GOT3 (cell line): ENCODE data around the gene ULK1.

Experiments
- DNase-seq: peaks from one replicate; lab custom pipeline; 2025; ENCODE audit warnings: mixed read lengths; lab: John Stamatoyannopoulos, UW

Gene ULK1

DNA sequence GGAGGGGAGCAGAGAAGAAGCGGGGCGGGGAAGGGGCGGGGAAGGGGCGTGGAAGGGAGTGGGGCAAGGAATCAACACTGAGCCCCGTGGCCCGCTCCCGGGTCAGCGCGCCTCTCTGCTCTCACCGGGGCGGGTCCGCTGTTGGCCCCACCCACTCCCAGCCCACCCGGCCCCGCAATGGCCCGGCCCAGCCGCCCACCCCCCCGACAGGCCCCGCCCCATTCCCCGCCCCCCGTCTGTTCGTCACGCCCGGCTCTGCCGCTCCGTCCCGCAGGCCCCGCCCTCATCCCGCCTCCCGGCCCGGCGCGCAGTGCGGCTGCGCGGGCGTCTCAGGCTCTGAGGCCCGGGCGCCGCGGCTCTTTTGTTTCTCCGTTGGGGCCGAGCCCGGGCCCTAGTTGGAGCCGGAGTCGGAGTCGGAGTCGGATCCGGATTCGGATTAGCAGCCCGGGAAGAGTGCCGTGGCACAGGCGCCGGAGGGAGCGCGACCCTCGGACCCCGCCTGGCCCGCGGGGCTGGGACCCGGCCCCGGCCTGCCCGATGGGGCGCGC is at the start of gene ULK1:
Gene ULK1 (plus strand): TSS at position 310 of the 548 bp plus-strand sequence. CDS start 380 bp downstream, outside the sequence.
- DNase-seq, result peak; percentile 81

DNA sequence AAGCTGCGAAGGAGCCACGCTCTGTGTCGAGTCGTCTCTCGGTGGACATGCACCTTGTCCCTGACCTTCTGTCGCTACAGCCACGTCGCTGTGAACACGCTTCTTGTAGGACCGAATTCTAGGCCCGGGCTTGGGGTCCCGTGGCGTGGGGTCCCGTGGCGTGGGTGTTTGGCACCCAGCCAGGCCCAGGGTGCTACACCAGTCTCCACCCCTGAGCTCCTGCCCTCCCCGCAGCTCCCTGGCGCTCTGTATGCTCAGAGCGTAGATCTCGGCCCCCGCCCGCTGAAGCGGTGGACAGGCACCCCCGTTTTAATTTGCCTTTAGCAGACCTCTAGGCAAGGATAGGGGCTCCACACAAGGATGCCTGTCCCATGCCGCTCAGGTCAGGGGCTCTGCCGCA is 49.8 kb upstream of the ULK1 start:
- no peak for DNase-seq

DNA sequence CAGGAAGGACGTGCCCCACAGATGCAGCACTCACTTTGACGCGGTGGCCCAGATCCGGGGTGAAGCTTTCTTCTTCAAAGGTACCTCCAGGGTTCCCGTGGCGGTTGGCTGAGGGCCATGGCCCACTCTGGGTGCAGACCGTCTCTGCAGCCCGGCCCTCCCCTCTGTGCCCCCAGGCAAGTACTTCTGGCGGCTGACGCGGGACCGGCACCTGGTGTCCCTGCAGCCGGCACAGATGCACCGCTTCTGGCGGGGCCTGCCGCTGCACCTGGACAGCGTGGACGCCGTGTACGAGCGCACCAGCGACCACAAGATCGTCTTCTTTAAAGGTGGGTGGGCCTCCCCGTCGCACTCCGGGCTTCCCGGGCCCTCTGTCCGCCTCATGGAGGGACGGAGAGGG is 49.3 kb upstream of the ULK1 start:
- DNase-seq, result no peak

DNA sequence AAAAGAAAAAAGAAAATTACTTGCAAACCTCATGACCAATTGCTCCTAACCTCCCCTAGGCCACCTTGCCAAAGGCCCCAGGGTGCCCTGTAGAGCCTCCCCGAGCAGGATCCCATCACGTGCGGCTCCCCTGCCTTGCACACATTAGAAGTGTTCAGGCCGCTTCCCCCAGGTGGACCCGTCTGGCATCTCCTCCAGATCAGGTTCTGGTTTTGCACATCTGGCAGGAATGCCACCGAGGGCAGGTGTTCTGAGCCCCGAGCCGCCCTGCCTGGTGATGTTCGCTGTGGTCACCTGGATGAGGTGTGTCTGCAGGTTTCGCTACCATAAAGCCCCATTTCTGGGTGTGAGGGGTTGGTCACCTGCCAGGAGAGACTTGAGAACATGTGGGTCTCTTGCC is 47.0 kb upstream of the ULK1 start:
- no peak for DNase-seq

DNA sequence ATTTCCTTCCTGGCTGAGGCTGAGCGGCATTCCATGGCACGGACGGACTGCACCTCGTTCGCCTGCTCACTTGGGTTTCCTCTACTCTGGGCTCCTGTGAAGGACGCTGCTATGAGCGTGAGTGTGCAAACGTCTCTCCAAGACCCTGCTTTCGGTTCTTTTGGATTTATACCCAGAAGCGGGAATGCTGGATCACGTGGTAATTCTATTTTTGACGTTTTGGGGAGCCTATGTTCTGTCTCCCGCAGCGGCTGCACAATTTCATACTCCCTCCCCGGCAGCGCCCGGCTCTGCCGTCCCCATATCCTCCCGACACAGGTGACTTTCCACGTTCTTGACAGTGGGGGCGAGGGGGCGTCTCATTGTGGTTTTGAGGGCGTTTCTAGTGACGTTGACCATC is 45.7 kb upstream of the ULK1 start:
- no peak for DNase-seq

DNA sequence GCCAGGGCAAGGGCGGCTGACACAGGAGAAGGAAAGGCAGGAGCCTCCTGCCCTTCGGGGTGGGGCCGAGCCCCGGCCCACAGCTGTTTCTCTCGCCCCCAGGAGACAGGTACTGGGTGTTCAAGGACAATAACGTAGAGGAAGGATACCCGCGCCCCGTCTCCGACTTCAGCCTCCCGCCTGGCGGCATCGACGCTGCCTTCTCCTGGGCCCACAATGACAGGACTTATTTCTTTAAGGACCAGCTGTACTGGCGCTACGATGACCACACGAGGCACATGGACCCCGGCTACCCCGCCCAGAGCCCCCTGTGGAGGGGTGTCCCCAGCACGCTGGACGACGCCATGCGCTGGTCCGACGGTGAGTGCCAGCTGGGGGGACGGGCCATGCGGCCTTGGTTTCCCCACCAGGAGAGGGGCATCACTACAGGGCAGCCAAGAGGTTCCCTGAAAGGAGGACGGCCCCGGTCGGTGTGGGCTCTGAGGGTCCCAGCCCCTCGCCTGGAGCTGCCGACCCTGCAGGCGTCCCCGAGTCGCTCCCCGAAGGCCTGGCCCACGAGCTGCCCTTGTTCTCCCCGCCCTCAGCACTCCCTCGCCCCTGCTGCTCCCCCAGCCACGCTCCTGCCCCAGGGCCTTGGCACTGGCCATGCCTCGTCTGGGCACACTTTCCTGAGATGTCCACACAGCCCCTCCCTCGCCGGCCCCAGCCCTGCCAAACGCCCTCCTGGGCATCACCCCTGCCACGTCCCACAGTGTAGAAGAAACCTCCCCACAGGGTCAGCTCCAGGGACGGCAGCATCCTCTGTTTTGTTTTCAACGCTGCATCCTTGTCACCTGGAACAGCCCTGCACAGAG is 44.5 kb upstream of the ULK1 start:
- DNase-seq, result no peak

DNA sequence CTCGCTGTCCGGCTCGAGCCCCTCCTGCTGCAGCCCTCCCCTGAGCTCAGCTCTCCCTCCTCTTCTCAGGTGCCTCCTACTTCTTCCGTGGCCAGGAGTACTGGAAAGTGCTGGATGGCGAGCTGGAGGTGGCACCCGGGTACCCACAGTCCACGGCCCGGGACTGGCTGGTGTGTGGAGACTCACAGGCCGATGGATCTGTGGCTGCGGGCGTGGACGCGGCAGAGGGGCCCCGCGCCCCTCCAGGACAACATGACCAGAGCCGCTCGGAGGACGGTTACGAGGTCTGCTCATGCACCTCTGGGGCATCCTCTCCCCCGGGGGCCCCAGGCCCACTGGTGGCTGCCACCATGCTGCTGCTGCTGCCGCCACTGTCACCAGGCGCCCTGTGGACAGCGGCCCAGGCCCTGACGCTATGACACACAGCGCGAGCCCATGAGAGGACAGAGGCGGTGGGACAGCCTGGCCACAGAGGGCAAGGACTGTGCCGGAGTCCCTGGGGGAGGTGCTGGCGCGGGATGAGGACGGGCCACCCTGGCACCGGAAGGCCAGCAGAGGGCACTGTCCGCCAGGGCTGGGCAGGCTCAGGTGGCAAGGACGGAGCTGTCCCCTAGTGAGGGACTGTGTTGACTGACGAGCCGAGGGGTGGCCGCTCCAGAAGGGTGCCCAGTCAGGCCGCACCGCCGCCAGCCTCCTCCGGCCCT is 43.4 kb upstream of the ULK1 start:
- no peak for DNase-seq

DNA sequence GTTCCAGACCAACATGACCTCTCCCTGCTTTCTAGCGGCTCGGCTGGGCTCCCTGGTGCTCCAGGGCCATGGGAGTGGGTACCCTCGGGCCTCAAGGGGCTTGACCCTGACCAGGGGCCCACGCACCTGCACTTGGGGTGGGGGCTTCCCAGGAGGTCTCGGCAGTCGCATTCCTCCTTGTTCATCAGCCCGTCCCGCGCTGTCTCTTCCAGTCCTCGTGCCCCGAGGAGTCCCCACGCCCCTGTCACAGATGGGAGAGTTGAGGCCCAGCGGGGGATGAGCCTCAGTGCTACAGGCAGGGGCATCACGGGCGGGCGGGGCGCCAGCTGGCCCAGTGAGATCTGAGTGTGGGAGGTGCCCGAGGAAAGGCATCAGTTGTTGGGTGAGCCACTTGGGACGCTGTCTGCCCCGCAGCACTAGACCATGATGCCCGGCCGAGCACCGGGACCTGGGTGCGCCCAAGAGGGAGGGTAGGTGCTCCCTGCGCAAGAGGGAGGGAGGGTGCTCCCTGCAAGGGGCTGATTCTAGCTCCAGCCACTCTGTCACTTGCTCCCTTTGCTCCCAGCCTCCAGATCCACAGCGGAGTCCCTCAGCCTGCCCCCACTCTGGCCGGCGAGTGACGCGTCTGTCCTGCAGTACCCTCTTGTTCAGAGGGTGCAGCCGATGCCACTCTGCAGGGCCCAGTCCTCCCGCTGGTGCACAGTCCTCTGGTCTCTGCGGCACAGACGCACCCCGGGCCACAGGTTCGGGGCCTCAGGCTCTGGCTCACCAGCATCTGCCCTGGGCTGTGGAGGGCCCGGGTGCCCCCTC is 42.5 kb upstream of the ULK1 start:
- DNase-seq, result no peak

DNA sequence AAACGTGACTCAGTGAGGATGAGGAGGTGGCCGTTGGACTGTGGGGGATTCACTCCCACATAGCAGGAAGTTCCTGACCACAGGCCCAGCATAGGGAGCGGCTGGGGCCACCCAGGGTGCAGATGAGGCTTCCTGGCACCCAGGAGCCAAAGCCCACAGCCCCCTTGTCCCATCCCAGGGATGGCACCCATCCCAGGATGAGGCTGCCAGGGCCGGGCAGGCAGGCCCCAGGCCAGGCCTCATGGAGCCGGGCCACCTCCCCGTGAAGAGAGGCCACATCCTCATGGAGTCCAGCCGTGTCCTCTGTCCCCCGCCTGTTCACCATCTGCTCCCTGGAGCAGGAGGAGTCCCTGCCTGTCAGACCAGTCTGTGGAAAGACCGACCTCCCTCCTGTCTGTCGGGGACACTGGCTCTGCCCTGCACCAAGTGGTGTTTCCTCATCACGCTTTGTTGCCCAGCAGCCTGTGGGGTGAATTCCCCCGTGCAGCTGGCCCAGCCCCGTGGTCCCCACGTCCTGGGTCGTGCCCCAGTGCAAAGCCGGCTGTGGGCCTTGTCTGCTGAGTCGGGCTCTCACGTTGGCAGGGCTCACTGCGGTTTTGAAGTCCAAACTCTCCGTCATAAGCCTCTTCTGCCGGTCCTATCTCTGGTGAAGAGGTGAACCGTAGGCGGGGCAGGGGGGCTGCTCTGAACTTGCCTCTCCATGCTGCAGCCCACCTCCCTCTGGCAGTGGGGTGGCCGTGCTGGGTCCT is 41.7 kb upstream of the ULK1 start:
- DNase-seq, result no peak

DNA sequence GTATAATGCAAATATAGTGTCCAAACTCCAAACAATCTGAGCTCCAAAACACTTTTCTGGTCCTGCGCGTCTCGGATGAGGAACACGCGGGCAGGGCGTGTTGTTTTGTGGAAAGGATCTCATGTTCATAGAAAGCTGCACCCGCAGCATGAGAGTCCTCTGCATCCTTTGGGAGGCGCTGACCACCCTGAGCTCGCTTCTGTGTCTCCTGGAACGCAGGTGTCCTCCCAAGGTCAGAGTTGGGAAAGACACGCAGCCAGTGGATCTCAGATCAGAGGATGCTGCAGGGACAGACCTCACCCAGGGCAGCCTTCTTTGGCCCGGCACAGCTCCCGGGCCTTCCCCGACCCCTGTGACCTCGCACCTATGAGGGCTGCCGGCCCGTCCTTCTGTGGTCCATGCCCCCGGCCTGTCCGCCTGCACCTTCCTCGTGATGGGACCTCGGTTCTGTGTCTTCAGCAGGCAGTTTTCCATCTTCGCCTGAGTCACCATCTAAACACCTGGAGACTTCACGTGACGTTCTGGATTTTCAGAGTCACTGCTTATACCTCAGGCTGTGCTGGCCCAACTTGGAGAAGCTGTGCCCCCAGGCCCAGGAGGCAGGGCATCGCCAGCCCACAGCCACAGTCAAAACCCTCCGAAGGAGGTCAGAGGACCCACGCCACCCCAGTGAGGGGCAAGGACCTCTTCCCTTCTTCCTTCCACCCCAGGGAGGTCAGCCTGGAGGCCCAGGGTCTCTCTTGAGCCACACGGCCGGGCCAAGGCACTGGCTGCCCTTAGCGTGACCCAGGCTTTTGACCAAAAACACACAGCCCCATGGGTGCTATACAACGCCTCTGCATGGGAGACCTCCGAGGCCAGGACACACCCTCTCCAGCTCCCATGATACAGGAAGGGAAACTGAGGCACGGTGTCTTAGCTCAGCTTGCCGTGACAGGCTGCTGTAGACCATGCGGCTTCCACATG is 40.3 kb upstream of the ULK1 start:
- no peak for DNase-seq

DNA sequence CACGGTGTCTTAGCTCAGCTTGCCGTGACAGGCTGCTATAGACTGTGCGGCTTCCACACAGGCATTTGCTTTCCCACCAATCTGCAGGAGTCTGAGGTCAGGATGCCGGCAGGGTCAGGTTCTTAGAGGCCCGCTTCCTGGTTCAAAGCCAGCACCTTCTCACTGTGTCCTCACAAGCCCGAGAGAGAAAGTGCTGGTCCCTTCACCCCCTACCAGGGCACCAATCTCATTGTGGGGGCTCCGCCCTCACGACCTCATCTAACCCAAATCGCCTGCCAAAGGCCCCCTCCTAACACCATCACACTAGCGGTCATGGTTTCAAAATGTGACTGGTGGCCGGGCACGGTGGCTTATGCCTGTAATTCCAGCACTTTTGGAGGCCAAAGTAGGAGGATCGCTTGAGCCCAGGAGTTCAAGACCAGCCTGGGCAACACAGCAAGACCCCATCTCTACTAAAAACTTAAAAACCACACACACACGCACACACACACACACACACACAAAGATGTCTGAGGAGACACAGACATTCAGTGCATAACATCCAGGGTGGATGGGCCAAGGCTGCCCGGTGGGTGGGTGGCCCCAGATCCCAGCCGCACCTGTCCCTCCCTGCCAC is 39.5 kb upstream of the ULK1 start:
- DNase-seq, result no peak

DNA sequence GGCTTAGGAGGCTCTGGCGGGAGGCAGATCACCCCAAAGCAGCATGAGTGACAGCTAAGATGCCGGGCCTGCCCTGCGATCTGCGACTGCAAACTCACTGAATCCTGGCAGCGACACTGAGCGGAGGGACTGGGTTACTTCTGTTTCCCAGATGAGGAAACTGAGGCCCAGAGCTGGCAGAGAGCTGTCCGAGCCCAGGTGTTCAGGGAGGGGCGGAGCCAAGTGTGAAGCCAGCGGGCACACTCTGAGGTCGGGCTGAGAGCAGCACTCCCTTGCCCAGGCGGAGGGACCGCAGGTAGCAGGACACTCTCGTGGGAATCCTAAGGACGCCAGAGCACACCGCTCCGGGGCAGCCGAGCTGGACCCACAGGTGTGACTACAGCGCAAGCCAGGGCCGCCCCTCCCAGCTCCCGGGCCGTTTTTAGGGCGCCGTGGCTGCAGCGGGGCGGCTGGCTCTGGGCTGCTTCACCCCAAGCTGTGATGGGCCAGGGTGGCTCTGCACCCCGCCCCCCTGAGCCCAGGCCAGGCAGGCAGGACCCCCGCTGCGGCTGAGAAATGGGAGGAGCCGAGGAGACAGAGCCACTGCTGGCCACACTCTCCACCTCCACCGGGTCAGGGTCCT is 38.8 kb upstream of the ULK1 start:
- no peak for DNase-seq

DNA sequence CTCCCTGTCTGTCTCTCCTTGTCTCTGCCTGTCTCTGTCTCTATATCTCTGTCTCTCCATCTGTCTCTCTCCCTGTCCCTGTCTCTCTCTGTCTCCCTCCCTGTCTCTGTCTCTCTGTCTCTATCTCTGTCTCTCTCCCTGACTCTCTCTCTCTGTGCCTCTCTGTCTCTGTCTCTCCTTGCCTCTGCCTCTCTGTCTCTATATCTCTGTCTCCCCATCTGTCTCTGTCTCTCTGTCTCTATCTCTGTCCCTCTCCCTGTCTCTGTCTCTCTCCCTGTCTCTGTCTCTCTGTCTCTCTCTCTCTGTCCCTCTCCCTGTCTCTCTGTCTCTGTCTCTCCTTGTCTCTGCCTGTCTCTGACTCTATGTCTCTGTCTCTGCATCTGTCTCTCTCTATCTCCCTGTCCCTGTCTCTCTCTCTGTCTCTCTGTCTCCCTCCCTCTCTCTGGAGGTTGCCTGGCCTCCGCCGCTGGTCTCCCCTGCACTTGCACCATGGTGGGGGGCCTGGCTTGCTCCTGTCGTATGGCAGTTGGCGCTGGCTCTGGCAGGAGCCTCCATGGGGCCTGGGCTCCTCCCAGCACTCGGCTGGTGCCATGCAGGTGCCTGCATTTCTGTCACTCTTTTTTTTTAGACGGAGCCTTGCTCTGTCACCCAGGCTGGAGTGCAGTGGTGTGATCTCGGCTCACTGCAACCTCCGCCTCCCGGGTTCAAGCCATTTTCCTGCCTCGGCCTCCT is 37.9 kb upstream of the ULK1 start:
- no peak for DNase-seq

DNA sequence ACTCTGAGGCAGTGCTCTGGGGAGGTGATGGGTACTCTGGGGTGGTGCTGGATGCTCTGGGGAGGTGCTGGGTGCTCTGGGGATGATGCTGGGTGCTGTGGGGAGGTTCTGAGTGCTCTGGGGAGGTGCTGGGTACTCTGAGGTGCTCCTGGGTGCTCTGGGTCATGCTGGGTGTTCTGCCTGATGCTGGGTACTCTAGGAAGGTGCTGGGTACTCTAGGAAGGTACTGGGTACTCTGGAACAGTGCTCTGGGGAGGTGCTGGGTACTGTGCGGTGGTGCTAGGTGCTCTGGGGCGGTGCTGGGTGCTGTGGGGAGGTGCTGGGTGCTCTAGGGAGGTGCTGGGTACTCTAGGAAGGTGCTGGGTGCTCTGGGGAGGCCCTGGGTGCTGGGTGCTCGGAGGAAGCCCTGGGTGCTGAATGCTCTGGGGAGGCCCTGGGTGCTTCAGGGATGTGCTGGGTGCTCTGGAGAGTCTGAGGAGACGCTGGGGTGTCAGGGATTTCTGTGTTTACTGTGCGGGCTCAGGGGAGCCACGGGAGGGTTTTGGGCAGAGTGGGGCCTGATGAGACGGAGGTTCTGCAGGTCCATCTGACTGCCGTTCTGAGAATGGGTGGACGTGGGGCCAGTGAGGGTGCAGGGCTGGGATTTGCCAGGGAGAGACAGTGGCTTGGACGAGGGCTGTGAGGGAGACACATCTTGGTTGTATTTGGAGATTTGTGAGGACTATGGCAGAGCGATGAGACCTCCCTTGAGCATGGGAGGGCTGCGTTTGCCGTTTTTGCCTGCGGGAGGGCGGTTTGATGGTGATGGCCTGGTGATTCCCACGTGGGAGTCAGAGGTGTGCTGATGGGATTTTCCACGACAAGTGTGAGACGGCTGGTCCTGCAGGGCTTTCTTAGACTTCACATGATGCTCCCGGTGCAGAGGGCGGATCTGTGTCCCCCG is 36.2 kb upstream of the ULK1 start:
- no peak for DNase-seq

DNA sequence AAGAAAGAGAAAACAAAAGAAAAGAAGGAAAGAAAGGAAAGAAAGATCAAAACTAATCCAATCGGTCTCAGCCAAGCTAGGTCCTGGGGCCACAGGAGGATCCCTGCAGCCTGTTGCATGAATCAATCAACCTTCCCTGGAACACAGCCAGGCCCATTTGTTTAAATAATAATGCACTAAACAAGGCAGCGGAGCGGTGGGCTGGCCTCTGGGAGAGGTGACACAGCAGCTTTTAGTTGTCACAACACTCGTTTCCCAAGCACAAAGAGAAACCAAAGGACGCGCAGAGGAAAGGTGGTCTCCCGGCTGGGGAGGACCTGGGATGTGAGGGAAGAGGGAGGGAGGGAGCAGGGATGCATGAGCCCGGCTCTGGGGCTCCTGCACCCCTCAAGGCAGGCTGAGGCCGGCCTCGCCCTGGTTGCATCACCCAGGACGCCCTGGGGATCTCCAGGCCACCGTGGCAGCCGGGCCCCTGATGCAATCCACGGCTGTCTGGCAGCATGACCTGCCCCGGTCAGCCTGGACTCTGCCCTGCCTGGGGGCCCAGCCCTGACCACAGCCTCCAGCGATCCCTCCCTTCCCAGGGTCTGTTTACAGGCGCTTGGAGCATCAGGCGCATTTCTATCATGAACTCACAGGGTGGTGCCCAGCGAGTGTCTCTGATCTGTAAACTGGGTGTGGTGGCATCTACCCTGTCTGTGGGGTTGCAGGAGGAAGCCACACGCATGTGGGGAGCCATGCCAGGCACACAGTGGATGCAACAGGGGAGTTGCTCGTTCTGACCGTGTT is 33.8 kb upstream of the ULK1 start:
- DNase-seq, result peak; percentile 34

DNA sequence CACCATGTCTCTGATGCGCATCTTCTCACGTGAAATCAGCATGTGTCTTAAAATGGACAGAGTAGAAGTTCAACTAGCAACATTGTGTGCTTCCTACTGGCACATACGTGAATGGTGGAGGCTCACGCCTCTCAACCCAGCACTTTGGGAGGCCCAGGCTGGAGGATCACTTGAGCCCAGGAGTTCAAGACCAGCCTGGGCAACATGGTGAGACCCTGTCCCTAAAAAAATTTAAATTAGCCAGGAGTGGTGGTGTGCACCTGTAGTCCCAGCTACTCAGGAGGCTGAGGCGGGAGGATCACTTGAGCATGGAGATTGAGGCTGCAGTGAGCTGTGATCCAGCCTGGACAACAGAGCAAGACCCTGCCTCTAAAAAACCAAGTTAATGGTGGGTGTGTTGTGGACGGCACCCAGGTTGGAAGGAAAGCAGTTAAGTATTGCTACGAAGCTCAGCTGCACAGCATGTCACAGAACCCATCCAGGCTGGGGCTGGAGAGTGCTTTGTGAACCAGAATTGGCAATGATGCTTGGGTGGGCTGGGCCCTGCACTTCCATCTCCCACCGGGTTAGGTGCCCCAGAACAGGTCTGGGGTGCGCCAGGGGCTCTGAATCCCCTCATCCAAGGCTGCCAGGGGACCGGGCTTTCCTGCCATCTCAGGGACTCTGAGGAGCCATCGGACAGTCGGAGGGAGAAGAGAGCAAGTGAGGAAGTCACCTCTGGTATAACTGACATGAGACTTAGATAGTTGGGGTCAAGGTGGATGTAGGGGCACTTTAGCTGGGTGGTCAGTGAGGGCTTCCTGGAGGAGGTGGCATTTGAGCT is 33.0 kb upstream of the ULK1 start:
- no peak for DNase-seq
